IMR-90 (cell line): ENCODE results near the gene FGF12. TPM values are rescaled to one million over a fixed set of nuclear protein-coding genes. Genes with fewer than 3 reads are reported as not detected.

Source experiments
- ATAC-seq: fragments of 200-7000 bp; cut with Tn5 transposase; 2 replicates; pipeline ENCODE4 v1.9.1; 2020; ENCODE audit warnings: low read depth, mild to moderate bottlenecking, moderate library complexity
- BruUV-seq: library from RNA; stranded (reverse); fragments of 400-500 nt; replicated peaks from 2 replicates; lab custom pipeline; 2021; lab: Mats Ljungman, UMichigan
- CTCF ChIA-PET: fragments of 300-600 bp; formaldehyde crosslinking; extraction: SDS; loops from one replicate; lab custom pipeline; 2021; ENCODE audit warnings: antibody characterized with exemption; lab: Yijun Ruan, JAX
- POLR2A ChIA-PET: fragments of 300-600 bp; sonication (Branson Sonifier 250); formaldehyde crosslinking; loops from one replicate; lab custom pipeline; 2022; ENCODE audit warnings: antibody characterized with exemption; ENCODE audit not compliant: unreplicated experiment; lab: Charles Lee
- DNase-seq: peaks from one replicate; pipeline ENCODE4 v3.0.0; 2013
- H2AFZ ChIP-seq: replicated peaks from 2 replicates; pipeline ENCODE3; 2013; ENCODE audit warnings: low read length, mild to moderate bottlenecking; ENCODE audit not compliant: poor library complexity
- H2AK5ac ChIP-seq: 2 replicates; pipeline ENCODE4 v1.6.1; 2013; ENCODE audit warnings: low read depth, low read length, inconsistent platforms
- H2AK9ac ChIP-seq: replicated peaks from 2 replicates; pipeline ENCODE3; 2013; ENCODE audit warnings: mild to moderate bottlenecking, low read depth, low read length, moderate library complexity; ENCODE audit not compliant: poor library complexity
- H2BK120ac ChIP-seq: 2 replicates; pipeline ENCODE4 v1.6.1; 2013; ENCODE audit warnings: low read depth, low read length, inconsistent platforms
- H2BK15ac ChIP-seq: 3 replicates; pipeline ENCODE4 v1.6.1; 2013; ENCODE audit warnings: low read depth, low read length, inconsistent platforms
- H2BK20ac ChIP-seq: 2 replicates; pipeline ENCODE4 v1.6.1; 2013; ENCODE audit warnings: low read depth, mild to moderate bottlenecking, inconsistent platforms, low read length, moderate library complexity
- H2BK5ac ChIP-seq: 2 replicates; pipeline ENCODE4 v1.6.1; 2013; ENCODE audit warnings: mild to moderate bottlenecking, low read depth, low read length, inconsistent platforms; ENCODE audit not compliant: poor library complexity, severe bottlenecking
- H3K14ac ChIP-seq: replicated peaks from 2 replicates; pipeline ENCODE4 v1.6.1; 2013; ENCODE audit warnings: low read depth, low read length, inconsistent platforms
- H3K18ac ChIP-seq: 2 replicates; pipeline ENCODE4 v1.6.1; 2013; ENCODE audit warnings: low read depth, low read length, control low read depth
- H3K23ac ChIP-seq: 2 replicates; pipeline ENCODE4 v1.6.1; 2013; ENCODE audit warnings: low read depth, low read length, inconsistent platforms
- H3K27ac ChIP-seq: 2 replicates; pipeline ENCODE4 v1.5.1; 2013; ENCODE audit warnings: mild to moderate bottlenecking, control low read depth, low read length; ENCODE audit not compliant: insufficient read depth
- H3K27me3 ChIP-seq: 2 replicates; pipeline ENCODE4 v1.6.1; 2013; ENCODE audit warnings: low read length; ENCODE audit not compliant: control insufficient read depth, insufficient read depth
- H3K36me3 ChIP-seq: 2 replicates; pipeline ENCODE4 v1.6.1; 2013; ENCODE audit warnings: low read length, mixed read lengths; ENCODE audit not compliant: control insufficient read depth, insufficient read depth
- H3K4ac ChIP-seq: 2 replicates; pipeline ENCODE4 v1.6.1; 2013; ENCODE audit warnings: low read depth, low read length, inconsistent platforms
- H3K4me1 ChIP-seq: 2 replicates; pipeline ENCODE4 v1.6.1; 2013; ENCODE audit warnings: low read length, mixed read lengths; ENCODE audit not compliant: control insufficient read depth, insufficient read depth
- H3K4me2 ChIP-seq: 2 replicates; pipeline ENCODE4 v1.6.1; 2013; ENCODE audit warnings: low read depth, mild to moderate bottlenecking, control low read depth, low read length, moderate library complexity
- H3K4me3 ChIP-seq: 2 replicates; pipeline ENCODE4 v1.5.1; 2013; ENCODE audit warnings: low read depth, mild to moderate bottlenecking, control low read depth, low read length, moderate library complexity; ENCODE audit not compliant: insufficient read depth
- H3K56ac ChIP-seq: 2 replicates; pipeline ENCODE4 v1.6.1; 2013; ENCODE audit warnings: low read length, inconsistent platforms; ENCODE audit not compliant: insufficient read depth; ENCODE audit errors: extremely low read depth
- H3K79me1 ChIP-seq, 2 experiments: 2 replicates each; pipeline ENCODE4 v1.6.1; 2013; ENCODE audit warnings: low read length in 2 of 2, inconsistent platforms in 1 of 2, low read depth in 1 of 2
- H3K9ac ChIP-seq: 2 replicates; pipeline ENCODE4 v1.6.1; 2013; ENCODE audit warnings: low read depth, low read length, control low read depth
- H3K9me1 ChIP-seq: 2 replicates; pipeline ENCODE4 v1.6.1; 2013; ENCODE audit warnings: low read length, inconsistent platforms; ENCODE audit not compliant: insufficient read depth
- H3K9me3 ChIP-seq: 2 replicates; pipeline ENCODE4 v1.6.1; 2013; ENCODE audit warnings: low read length; ENCODE audit not compliant: control insufficient read depth, insufficient read depth
- H4K20me1 ChIP-seq: 2 replicates; pipeline ENCODE4 v1.6.1; 2013; ENCODE audit warnings: low read length, inconsistent platforms; ENCODE audit not compliant: insufficient read depth
- H4K5ac ChIP-seq: 2 replicates; pipeline ENCODE4 v1.6.1; 2013; ENCODE audit warnings: mild to moderate bottlenecking, low read depth, low read length, control low read depth
- H4K8ac ChIP-seq, 2 experiments: 2 replicates each; pipeline ENCODE4 v1.6.1; 2013; ENCODE audit warnings: low read depth in 2 of 2, low read length in 2 of 2, control low read depth in 1 of 2, inconsistent platforms in 1 of 2
- H4K91ac ChIP-seq: 2 replicates; pipeline ENCODE4 v1.6.1; 2013; ENCODE audit warnings: low read depth, low read length, inconsistent platforms; ENCODE audit not compliant: insufficient read depth
- CEBPB ChIP-seq: IDR thresholded peaks from 2 replicates; pipeline ENCODE4 v1.6.1; 2012; ENCODE audit warnings: low read depth, low read length, improper control_type of control experiment
- CHD1 ChIP-seq: IDR thresholded peaks from 2 replicates; pipeline ENCODE4 v1.6.1; 2012; ENCODE audit warnings: low read depth, low read length, improper control_type of control experiment
- WGBS, 2 experiments: methylation state at CpG; one replicate each; pipeline versions ENCODE4 v1.1.5 to v1.1.7; 2013; ENCODE audit warnings: missing lambda C conversion rate in 2 of 2; ENCODE audit not compliant: insufficient read length in 1 of 2; ENCODE audit errors: extremely low coverage in 2 of 2; 5-methylcytosine and 5-hydroxymethylcytosine counted together
- dilution Hi-C: fragments of 300-500 bp; cut with HindIII; formaldehyde crosslinking; loops from one replicate; pipeline ENCODE4 v1.14.3; 2018; ENCODE audit warnings: low sequenced_read_pairs; ENCODE audit not compliant: unreplicated experiment
- in situ Hi-C: fragments of 300-500 bp; cut with MboI; formaldehyde crosslinking; loops from 3 replicates; pipeline ENCODE4 v1.14.3; 2019; ENCODE audit warnings: low sequenced_read_pairs, inconsistent platforms, mixed read lengths
- intact Hi-C: fragments of 100-400 bp; cut with micrococcal nuclease; formaldehyde crosslinking; loops from 2 replicates; pipeline ENCODE4 v1.10.0; 2022
- polyA plus RNA-seq, 3 experiments: library from polyadenylated mRNA; depleted of rRNA; stranded (reverse); fragments of >200 nt; gene quantifications; 2 replicates each; pipeline ENCODE4 v1.2.3, GENCODE V29; 2012; ENCODE audit warnings: low replicate concordance in 1 of 3
- total RNA-seq: library from RNA; depleted of rRNA; stranded (reverse); fragments of >200 nt; gene quantifications from 2 replicates; pipeline ENCODE4 v1.2.3, GENCODE V29; 2012

The FGF12 gene
- total and polyA plus RNA-seq, 2 of the 4 experiments (the other 2 are of a cell fraction), result not detected

DNA sequence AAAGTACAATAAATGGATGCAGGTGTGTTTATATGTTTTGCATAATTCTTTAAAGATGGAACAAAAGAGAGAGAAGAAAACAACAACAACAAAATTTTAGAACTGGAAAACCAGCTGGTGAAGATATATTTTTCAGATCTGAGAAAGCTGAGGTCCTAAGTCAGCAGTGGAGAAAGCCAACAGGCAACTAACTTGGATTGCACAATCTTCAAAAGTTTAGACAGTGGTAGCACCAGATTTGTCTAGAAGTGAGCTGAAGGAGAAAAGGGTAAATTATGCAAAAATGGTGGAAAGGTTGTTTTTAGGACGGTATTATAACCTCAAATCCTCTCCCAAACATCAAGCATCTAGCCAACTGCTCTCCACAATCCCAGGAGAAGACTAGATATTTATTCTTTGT is 17.0 kb downstream of the FGF12 start:
- Histone ChIP-seq H3K9me3 (0 out of 2 replicates have a peak, but pooled peaks cover 6% of the 10 kb centered on the region), H3K36me3 (no peaks in the 10 kb centered on the region), H4K5ac (no peak overlapping the region), H2BK15ac (no peak overlapping the region), H3K27ac (no peak overlapping the region), H3K56ac (no peak overlapping the region), H2BK120ac (no peak overlapping the region), H4K91ac (no peak overlapping the region), H4K8ac (no peak overlapping the region), H2BK20ac (no peak overlapping the region), H2AK5ac (no peak overlapping the region), H2BK5ac (no peak overlapping the region), H3K4me1 (no peaks in the 10 kb centered on the region), H3K9me1 (no peaks in the 10 kb centered on the region), H3K18ac (no peak overlapping the region), H3K27me3 (no peaks in the 10 kb centered on the region), H4K20me1 (no peaks in the 10 kb centered on the region), H2AFZ (no peak overlapping the region), H3K9ac (no peak overlapping the region), H3K4me3 (no peak overlapping the region), H3K4me2 (no peak overlapping the region), H2AK9ac (no peak overlapping the region), H3K79me1 (no peaks in the 10 kb centered on the region), H3K23ac (no peak overlapping the region), H3K14ac (no peak overlapping the region), H3K4ac (no peak overlapping the region)
- TF ChIP-seq CHD1, result no peak
- peak; percentile 70 for TF ChIP-seq CEBPB
- ChIA-PET CTCF (no interaction called here), POLR2A (no interaction called here)
- no peak for DNase-seq
- in situ Hi-C loops, result no loop called here
- intact Hi-C loops, result no loop called here
- no peak for ATAC-seq
- WGBS, 2 experiments, result no CpG with 5 or more reads among the region's 1 CpG
- dilution Hi-C loops, result no loop called here
- BruUV-seq, result no TSS peak
